ENCODE measurements around the gene MLANA.

The MLANA gene

GRCh38 chr9:5857928-5858327, 32.8 kb upstream of the MLANA start:
- TF ChIP-seq CTCF (conservative IDR thresholded peaks at IDR 0.05): no peak
- H3K27ac ChIP-seq: no peak overlapping the region

- TF ChIP-seq CTCF (conservative IDR thresholded peaks at IDR 0.05): no peak
- H3K27ac ChIP-seq: no peak overlapping the region
Observed at GRCh38 chr9:5858833-5859232, 31.9 kb upstream of the MLANA start.

GRCh38 chr9:5863092-5863746, 27.5 kb upstream of the MLANA start:
- no peak for TF ChIP-seq CTCF (conservative IDR thresholded peaks at IDR 0.05)

GRCh38 chr9:5864446-5864845, 26.2 kb upstream of the MLANA start:
- H3K27ac ChIP-seq: no peak overlapping the region
- no peak for TF ChIP-seq CTCF (conservative IDR thresholded peaks at IDR 0.05)

More at GRCh38 chr9:5863092-5863746, 27.5 kb upstream of the MLANA start:
- H3K27ac ChIP-seq: no peak overlapping the region

- no peak overlapping the region for H3K27ac ChIP-seq
- TF ChIP-seq CTCF (conservative IDR thresholded peaks at IDR 0.05): no peak
Observed at GRCh38 chr9:5866272-5866671, 24.4 kb upstream of the MLANA start.

- no peak overlapping the region for H3K27ac ChIP-seq
- no peak for TF ChIP-seq CTCF (conservative IDR thresholded peaks at IDR 0.05)
Observed at GRCh38 chr9:5866685-5867084, 24.0 kb upstream of the MLANA start.

- H3K27ac ChIP-seq: no peak overlapping the region
- TF ChIP-seq CTCF (conservative IDR thresholded peaks at IDR 0.05): no peak
Observed at GRCh38 chr9:5868235-5868634, 22.5 kb upstream of the MLANA start.

Data from VCaP (cell line).